Transverse colon (tissue), 4 donors: ENCODE results near the gene PDE10A. TPM values are rescaled to one million over a fixed set of nuclear protein-coding genes. Genes with fewer than 3 reads are reported as not detected.

ENCODE experiments used
- DNase-seq: peaks from one replicate; pipeline ENCODE4 v3.0.0-alpha.2; 2019
- H3K27ac ChIP-seq, 4 donors: fragments of 200-600 bp; sonication (generic); 2 replicates each; pipeline ENCODE4 v1.5.1; 2016 to 2018; ENCODE audit warnings: inconsistent platforms in 4 of 4
- H3K27me3 ChIP-seq: fragments of 200-600 bp; sonication (generic); 2 replicates; pipeline ENCODE4 v1.5.1; 2017; ENCODE audit warnings: inconsistent platforms
- H3K36me3 ChIP-seq, 4 donors: fragments of 200-600 bp; sonication (generic); 2 replicates each; pipeline ENCODE4 v1.5.1; 2017 to 2019; ENCODE audit warnings: inconsistent platforms in 4 of 4
- H3K4me1 ChIP-seq, 4 donors: fragments of 200-600 bp; sonication (generic); 2 replicates each; pipeline ENCODE4 v1.5.1; 2017 to 2020; ENCODE audit warnings: inconsistent platforms in 4 of 4
- H3K4me3 ChIP-seq, 4 donors: fragments of 200-600 bp; sonication (generic); 1 replicate in 1 of 4; 2 replicates in 3 of 4; pipeline versions ENCODE4 v1.5.1 to v1.6.1; 2017 to 2019; ENCODE audit warnings: inconsistent platforms in 4 of 4
- H3K9me3 ChIP-seq, 2 donors: fragments of 200-600 bp; sonication (generic); 2 replicates each; pipeline ENCODE4 v1.5.1; 2017 to 2019; ENCODE audit warnings: inconsistent platforms in 2 of 2
- EP300 ChIP-seq: sonication (generic); formaldehyde crosslinking; IDR thresholded peaks from one replicate; pipeline ENCODE4 v1.6.1; 2017; ENCODE audit warnings: antibody characterized with exemption, low read depth
- POLR2A ChIP-seq: fragments of 450-650 bp; IDR thresholded peaks from one replicate; pipeline ENCODE4 v1.6.1; 2016; ENCODE audit warnings: antibody characterized with exemption, mild to moderate bottlenecking, moderate library complexity
- POLR2AphosphoS5 ChIP-seq, 3 donors: sonication (generic); formaldehyde crosslinking; IDR thresholded peaks; one replicate each; pipeline ENCODE4 v1.6.1; 2016; ENCODE audit warnings: antibody characterized with exemption in 3 of 3
- WGBS, 2 donors: methylation state at CpG; one replicate each; pipeline ENCODE4 v1.1.5; 2018; ENCODE audit warnings: low coverage in 1 of 2; 5-methylcytosine and 5-hydroxymethylcytosine counted together
- in situ Hi-C, 4 donors: fragments of 200-750 bp; cut with MboI; loops; one replicate each; pipeline versions ENCODE4 v1.15.0 to v1.15.1; 2017; ENCODE audit warnings: low sequenced_read_pairs in 3 of 4, low pct_ligation_motif_present in 1 of 4, low pct_unique_long_range_greater_than_20kb in 1 of 4
- intact Hi-C: fragments of 100-400 bp; cut with DNase I; formaldehyde crosslinking; loops from one replicate; pipeline ENCODE4 v1.15.1; 2023; ENCODE audit warnings: low total_unique reads
- total RNA-seq, 4 donors: library from RNA; depleted of rRNA; stranded (reverse); fragments of >200 nt; gene quantifications; one replicate each; pipeline ENCODE4 v1.1.0, GENCODE V29; 2016
- TF ChIP-seq, protein P1 (sequence below), 5 experiments: fragments of 200-600 bp in 3 of 5; fragments of 450-650 bp in 2 of 5; sonication (generic) in 3 of 5; IDR thresholded peaks; 1 replicate in 2 of 5; 2 replicates in 3 of 5; pipeline ENCODE4 v1.5.1; 2016 to 2017; ENCODE audit warnings: antibody characterized with exemption in 5 of 5, inconsistent platforms in 3 of 5, mild to moderate bottlenecking in 2 of 5, moderate library complexity in 1 of 5

The PDE10A gene
- total RNA-seq, 4 donors from 2014 or later: 1.4 to 15.3 (median 4.3) TPM

- DNase-seq: no peak
- intact Hi-C loops (no loop called here), in situ Hi-C loops (no loop called here)
- peaks cover 0 to 9% of the 10 kb centered on the region in 2 donors for H3K9me3 ChIP-seq
- no peak overlapping the region for H3K4me3 ChIP-seq
- H3K27me3 ChIP-seq: no peaks in the 10 kb centered on the region
- H3K4me1 ChIP-seq: no peaks in the 10 kb centered on the region
- 51 to 71% methylated on average over 2 to 3 of the region's 3 CpGs for WGBS, 2 donors
- no peak overlapping the region for H3K27ac ChIP-seq
- H3K36me3 ChIP-seq: no peaks in the 10 kb centered on the region
- no peak for TF ChIP-seq POLR2AphosphoS5 (IDR thresholded peaks at IDR 0.05)
- TF ChIP-seq POLR2A: no peak
- TF ChIP-seq, protein P1, sequence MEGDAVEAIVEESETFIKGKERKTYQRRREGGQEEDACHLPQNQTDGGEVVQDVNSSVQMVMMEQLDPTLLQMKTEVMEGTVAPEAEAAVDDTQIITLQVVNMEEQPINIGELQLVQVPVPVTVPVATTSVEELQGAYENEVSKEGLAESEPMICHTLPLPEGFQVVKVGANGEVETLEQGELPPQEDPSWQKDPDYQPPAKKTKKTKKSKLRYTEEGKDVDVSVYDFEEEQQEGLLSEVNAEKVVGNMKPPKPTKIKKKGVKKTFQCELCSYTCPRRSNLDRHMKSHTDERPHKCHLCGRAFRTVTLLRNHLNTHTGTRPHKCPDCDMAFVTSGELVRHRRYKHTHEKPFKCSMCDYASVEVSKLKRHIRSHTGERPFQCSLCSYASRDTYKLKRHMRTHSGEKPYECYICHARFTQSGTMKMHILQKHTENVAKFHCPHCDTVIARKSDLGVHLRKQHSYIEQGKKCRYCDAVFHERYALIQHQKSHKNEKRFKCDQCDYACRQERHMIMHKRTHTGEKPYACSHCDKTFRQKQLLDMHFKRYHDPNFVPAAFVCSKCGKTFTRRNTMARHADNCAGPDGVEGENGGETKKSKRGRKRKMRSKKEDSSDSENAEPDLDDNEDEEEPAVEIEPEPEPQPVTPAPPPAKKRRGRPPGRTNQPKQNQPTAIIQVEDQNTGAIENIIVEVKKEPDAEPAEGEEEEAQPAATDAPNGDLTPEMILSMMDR (IDR thresholded peaks at IDR 0.05): no peak
- TF ChIP-seq EP300: no peak
Observed at GRCh38 chr6:165321150-165321549, 341.9 kb downstream of the PDE10A start.

GRCh38 chr6:165317723-165318122, 345.3 kb downstream of the PDE10A start:
- Histone ChIP-seq H3K4me1 (no peaks in the 10 kb centered on the region), H3K27me3 (no peaks in the 10 kb centered on the region), H3K4me3 (no peak overlapping the region), H3K9me3 (peaks cover 0 to 9% of the 10 kb centered on the region in 2 donors), H3K27ac (no peak overlapping the region), H3K36me3 (no peaks in the 10 kb centered on the region)
- in situ Hi-C loops (no loop called here), intact Hi-C loops (no loop called here)
- no peak for DNase-seq
- TF ChIP-seq, protein P1 (IDR thresholded peaks at IDR 0.05): no peak
- no peak for TF ChIP-seq POLR2A
- 88% methylated on average over 14 of the region's 14 CpGs; no CpG with 5 or more reads in 1 of the 2 donors for WGBS, 2 donors

DNA sequence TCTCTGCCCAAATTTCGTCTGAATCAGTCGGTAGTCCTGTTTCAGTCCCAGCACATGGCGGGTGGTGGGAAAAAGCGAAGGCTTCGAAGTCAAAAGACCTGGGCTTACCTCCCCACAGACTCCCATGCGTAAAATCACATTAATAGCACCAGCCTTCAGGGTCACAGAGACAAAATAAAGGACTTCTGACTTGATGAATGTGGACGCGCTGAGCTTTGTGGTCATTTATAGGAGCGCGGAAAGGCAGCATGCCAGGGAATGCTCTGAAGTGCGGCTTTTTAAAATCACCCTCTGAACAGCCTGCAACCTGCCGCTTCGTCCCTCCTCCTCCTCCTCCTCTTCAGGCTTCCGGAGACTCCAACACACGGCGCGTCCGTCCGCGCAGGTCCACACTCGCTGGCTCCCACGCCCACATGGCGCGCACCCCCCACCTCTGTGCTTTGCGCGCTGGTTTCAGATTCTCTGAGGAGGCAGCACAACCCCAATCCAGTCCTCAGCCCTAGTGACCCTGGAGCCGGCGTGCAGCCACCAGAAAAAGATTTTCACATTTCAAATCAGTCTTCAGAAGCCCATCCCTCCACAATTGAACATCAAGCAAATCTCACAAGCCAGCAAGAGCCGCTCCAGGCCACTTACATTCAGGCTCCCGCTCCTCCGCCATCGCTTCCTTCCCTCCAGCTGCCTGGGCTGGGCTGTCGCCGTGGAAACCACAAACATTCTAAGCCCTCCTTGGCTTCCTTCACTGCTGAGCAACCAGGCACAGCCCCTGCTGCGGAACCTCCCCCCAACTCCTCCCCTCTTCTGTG, 353.9 kb downstream of the PDE10A start, which contains the start of gene C6orf118:
C6orf118 (minus strand) TSS at position 680 of the 806 bp plus-strand sequence; CDS start at position 661, 19 bp downstream.
- no peak for TF ChIP-seq POLR2A
- Histone ChIP-seq H3K36me3 (no peaks in the 10 kb centered on the region), H3K27ac (no peak within 1 kb of the TSS), H3K27me3 (no peaks in the 10 kb centered on the region), H3K4me1 (peaks cover 0 to 2% (median 0%) of the 10 kb centered on the region in 4 donors), H3K9me3 (no peaks in the 10 kb centered on the region), H3K4me3 (peak within 1 kb of the TSS in 2 of 4 donors; percentile 24 to 45)
- 29 to 34% methylated on average over 14 to 35 of the region's 35 CpGs for WGBS, 2 donors
- no peak for DNase-seq
- intact Hi-C loops: no loop called here
- in situ Hi-C loops: no loop called here

DNA sequence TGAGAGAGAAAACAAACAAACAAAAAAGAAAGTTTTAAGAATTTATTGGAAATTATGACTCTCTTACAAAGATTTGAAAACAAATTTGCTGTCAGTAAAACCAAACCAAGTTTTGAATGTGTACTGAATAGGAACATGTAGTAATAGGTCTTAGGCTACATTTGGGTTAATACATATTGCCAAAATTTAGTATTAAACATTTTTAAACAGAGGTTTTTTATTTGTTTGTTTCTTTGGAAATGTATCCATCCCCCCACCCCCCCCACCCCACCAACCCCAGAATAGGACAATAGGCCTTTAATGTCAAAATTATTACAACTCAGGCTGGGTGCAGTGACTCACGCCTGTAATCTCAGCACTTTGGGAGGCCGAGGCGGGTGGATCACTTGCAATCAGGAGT, 356.1 kb downstream of the PDE10A start:
- in situ Hi-C loops (no loop called here), intact Hi-C loops (no loop called here)
- Histone ChIP-seq H3K4me3 (no peak overlapping the region), H3K27ac (no peak overlapping the region), H3K4me1 (peaks cover 0 to 2% (median 0%) of the 10 kb centered on the region in 4 donors), H3K27me3 (no peaks in the 10 kb centered on the region), H3K9me3 (no peaks in the 10 kb centered on the region), H3K36me3 (no peaks in the 10 kb centered on the region)
- TF ChIP-seq EP300: no peak
- TF ChIP-seq POLR2A: no peak
- TF ChIP-seq POLR2AphosphoS5 (IDR thresholded peaks at IDR 0.05): no peak
- TF ChIP-seq, protein P1 (IDR thresholded peaks at IDR 0.05): no peak
- 72 to 93% methylated on average over 3 of the region's 3 CpGs for WGBS, 2 donors
- DNase-seq: no peak
